Naive thymus-derived CD8-positive, alpha-beta T cell (primary cell): ENCODE data around the gene POPDC3. TPM values are rescaled to one million over a fixed set of nuclear protein-coding genes. Genes with fewer than 3 reads are reported as not detected.

Experiments
- ATAC-seq, 2 donors: fragments of 150-1000 bp; cut with Tn5 transposase in 1 of 2; sonication (Bioruptor Pico), chemical (Tn5 transposase) in 1 of 2; 1 replicate in 1 of 2; 2 replicates in 1 of 2; pipeline ENCODE4 v1.10.0; 2021; ENCODE audit warnings: mild to moderate bottlenecking in 2 of 2, moderate library complexity in 2 of 2
- POLR2A ChIA-PET: fragments of 350-600 bp; sonication (Branson Sonifier 250); formaldehyde crosslinking; loops from one replicate; lab custom pipeline; 2021; ENCODE audit warnings: antibody characterized with exemption; lab: Charles Lee
- DNase-seq, 10 donors: peaks; one replicate each; pipeline versions ENCODE4 v3.0.0 to v3.0.0-alpha.2; 2020 to 2022
- H3K27ac Mint-ChIP-seq, 10 donors: one replicate each; pipeline ENCODE4 v1.8.0; 2020 to 2022; ENCODE audit warnings: mild to moderate bottlenecking in 10 of 10, mixed read lengths in 10 of 10, moderate library complexity in 4 of 10, inconsistent platforms in 1 of 10
- H3K27me3 Mint-ChIP-seq, 5 donors: one replicate each; pipeline ENCODE4 v1.8.0; 2021 to 2022; ENCODE audit warnings: mixed read lengths in 5 of 5
- H3K36me3 Mint-ChIP-seq, 3 donors: one replicate each; pipeline ENCODE4 v1.8.0; 2020 to 2022; ENCODE audit warnings: mixed read lengths in 3 of 3, mild to moderate bottlenecking in 2 of 3, inconsistent platforms in 1 of 3
- H3K4me1 Mint-ChIP-seq, 4 donors: one replicate each; pipeline ENCODE4 v1.8.0; 2021 to 2022; ENCODE audit warnings: mixed read lengths in 4 of 4
- H3K4me3 Mint-ChIP-seq, 10 donors: one replicate each; pipeline ENCODE4 v1.8.0; 2020 to 2022; ENCODE audit warnings: mild to moderate bottlenecking in 10 of 10, mixed read lengths in 10 of 10, moderate library complexity in 6 of 10, inconsistent platforms in 1 of 10
- H3K9me3 Mint-ChIP-seq, 9 donors: one replicate each; pipeline ENCODE4 v1.8.0; 2020 to 2022; ENCODE audit warnings: mixed read lengths in 9 of 9, mild to moderate bottlenecking in 3 of 9, inconsistent platforms in 1 of 9, moderate library complexity in 1 of 9
- polyA plus RNA-seq, 3 donors: library from polyadenylated mRNA; unstranded; fragments of 300-500 nt; fragmentation: Illumina TruSeq; gene quantifications; one replicate each; pipeline ENCODE4 v1.2.3, GENCODE V29; 2021
- total RNA-seq, 8 experiments: library from RNA in 2 of 8; stranded (reverse) in 2 of 8; gene quantifications; one replicate each; pipeline ENCODE4 v1.2.3 and lab custom pipeline; 2021 to 2026

POPDC3 gene
- total and polyA plus RNA-seq, 5 experiments from 2014 or later, result not detected

GRCh38 chr6:105170059-105170458 is 9.8 kb downstream of the POPDC3 start:
- no peaks in the 10 kb centered on the region for H3K9me3 Mint-ChIP-seq
- H3K4me3 Mint-ChIP-seq, result no peak overlapping the region
- DNase-seq (no peak), ATAC-seq (no peak)
- H3K36me3 Mint-ChIP-seq, result peaks cover 0 to 5% (median 0%) of the 10 kb centered on the region in 3 donors
- H3K4me1 Mint-ChIP-seq, result no peaks in the 10 kb centered on the region
- peaks cover 14 to 53% (median 31%) of the 10 kb centered on the region in 5 donors for H3K27me3 Mint-ChIP-seq
- POLR2A ChIA-PET, result no interaction called here
- H3K27ac Mint-ChIP-seq, result no peak overlapping the region

GRCh38 chr6:105167914-105168313 is 11.9 kb downstream of the POPDC3 start:
- POLR2A ChIA-PET, result no interaction called here
- ATAC-seq, result no peak
- no peak for DNase-seq
- Mint-ChIP-seq H3K4me1 (no peaks in the 10 kb centered on the region), H3K27ac (no peak overlapping the region), H3K27me3 (peaks cover 14 to 53% (median 30%) of the 10 kb centered on the region in 5 donors), H3K4me3 (no peak overlapping the region), H3K9me3 (no peaks in the 10 kb centered on the region), H3K36me3 (no peaks in the 10 kb centered on the region)

- H3K36me3 Mint-ChIP-seq, result no peaks in the 10 kb centered on the region
- no peak for ATAC-seq
- H3K27me3 Mint-ChIP-seq, result peaks cover 23 to 51% (median 30%) of the 10 kb centered on the region in 5 donors
- no peaks in the 10 kb centered on the region for H3K4me1 Mint-ChIP-seq
- POLR2A ChIA-PET, result no interaction called here
- H3K9me3 Mint-ChIP-seq, result no peaks in the 10 kb centered on the region
- H3K4me3 Mint-ChIP-seq, result no peak overlapping the region
- H3K27ac Mint-ChIP-seq, result no peak overlapping the region
- DNase-seq, result no peak
These were observed 15.4 kb downstream of the POPDC3 start for GRCh38 chr6:105164418-105164817.

- Mint-ChIP-seq H3K27me3 (peaks cover 19 to 44% (median 25%) of the 10 kb centered on the region in 5 donors), H3K4me1 (no peaks in the 10 kb centered on the region), H3K36me3 (no peaks in the 10 kb centered on the region), H3K9me3 (no peaks in the 10 kb centered on the region), H3K4me3 (no peak overlapping the region), H3K27ac (no peak overlapping the region)
- ATAC-seq (no peak), DNase-seq (no peak)
- POLR2A ChIA-PET, result no interaction called here
These were observed 16.6 kb downstream of the POPDC3 start for GRCh38 chr6:105163183-105163582.

GRCh38 chr6:105162377-105162776 is 17.4 kb downstream of the POPDC3 start:
- no peak for ATAC-seq

GRCh38 chr6:105161421-105161820 is 18.4 kb downstream of the POPDC3 start:
- no peaks in the 10 kb centered on the region for H3K4me1 Mint-ChIP-seq
- ATAC-seq, result no peak

More at GRCh38 chr6:105162377-105162776, 17.4 kb downstream of the POPDC3 start:
- H3K4me1 Mint-ChIP-seq, result no peaks in the 10 kb centered on the region
- H3K27ac Mint-ChIP-seq, result no peak overlapping the region
- no peak overlapping the region for H3K4me3 Mint-ChIP-seq
- DNase-seq, result no peak
- no peaks in the 10 kb centered on the region for H3K36me3 Mint-ChIP-seq
- peaks cover 14 to 37% (median 24%) of the 10 kb centered on the region in 5 donors for H3K27me3 Mint-ChIP-seq
- H3K9me3 Mint-ChIP-seq, result no peaks in the 10 kb centered on the region
- POLR2A ChIA-PET, result no interaction called here

GRCh38 chr6:105153676-105154075 is 26.1 kb downstream of the POPDC3 start:
- peaks cover 0 to 9% (median 7%) of the 10 kb centered on the region in 5 donors for H3K27me3 Mint-ChIP-seq

More at GRCh38 chr6:105161421-105161820, 18.4 kb downstream of the POPDC3 start:
- DNase-seq, result no peak
- Mint-ChIP-seq H3K27me3 (peaks cover 13 to 31% (median 19%) of the 10 kb centered on the region in 5 donors), H3K4me3 (no peak overlapping the region), H3K27ac (no peak overlapping the region), H3K36me3 (no peaks in the 10 kb centered on the region), H3K9me3 (no peaks in the 10 kb centered on the region)
- POLR2A ChIA-PET, result no interaction called here

GRCh38 chr6:105152880-105153279 is 26.9 kb downstream of the POPDC3 start:
- ATAC-seq (no peak), DNase-seq (no peak)
- POLR2A ChIA-PET, result no interaction called here
- Mint-ChIP-seq H3K27ac (no peak overlapping the region), H3K9me3 (peaks cover 0 to 2% (median 0%) of the 10 kb centered on the region in 9 donors), H3K27me3 (peaks cover 0 to 9% (median 5%) of the 10 kb centered on the region in 5 donors), H3K36me3 (no peaks in the 10 kb centered on the region), H3K4me1 (no peaks in the 10 kb centered on the region), H3K4me3 (no peak overlapping the region)

More at GRCh38 chr6:105153676-105154075, 26.1 kb downstream of the POPDC3 start:
- DNase-seq (no peak), ATAC-seq (no peak)
- Mint-ChIP-seq H3K4me3 (no peak overlapping the region), H3K9me3 (peaks cover 0 to 2% (median 0%) of the 10 kb centered on the region in 9 donors), H3K36me3 (no peaks in the 10 kb centered on the region), H3K4me1 (no peaks in the 10 kb centered on the region), H3K27ac (no peak overlapping the region)
- POLR2A ChIA-PET, result no interaction called here

GRCh38 chr6:105151644-105152043 is 28.2 kb downstream of the POPDC3 start:
- no peak overlapping the region for H3K27ac Mint-ChIP-seq
- DNase-seq, result no peak
- no peak overlapping the region for H3K4me3 Mint-ChIP-seq
- POLR2A ChIA-PET, result no interaction called here
- peaks cover 0 to 2% (median 0%) of the 10 kb centered on the region in 9 donors for H3K9me3 Mint-ChIP-seq
- no peak for ATAC-seq
- H3K4me1 Mint-ChIP-seq, result no peaks in the 10 kb centered on the region
- no peaks in the 10 kb centered on the region for H3K36me3 Mint-ChIP-seq
- peaks cover 0 to 9% (median 5%) of the 10 kb centered on the region in 5 donors for H3K27me3 Mint-ChIP-seq

- Mint-ChIP-seq H3K9me3 (no peaks in the 10 kb centered on the region), H3K36me3 (peaks cover 0 to 4% (median 0%) of the 10 kb centered on the region in 3 donors), H3K4me3 (peak overlapping the region in 9 of 10 donors; percentile 7 to 82 (median 71)), H3K4me1 (peaks cover 4 to 15% (median 13%) of the 10 kb centered on the region in 4 donors), H3K27me3 (peaks cover 30 to 65% (median 47%) of the 10 kb centered on the region in 5 donors), H3K27ac (no peak overlapping the region)
- no peak for DNase-seq
- no peak for ATAC-seq
- POLR2A ChIA-PET, result no interaction called here
These were observed 41.7 kb downstream of the POPDC3 start for GRCh38 chr6:105138141-105138540.

GRCh38 chr6:105137388-105137787 is 42.4 kb downstream of the POPDC3 start:
- no peak overlapping the region for H3K27ac Mint-ChIP-seq

GRCh38 chr6:105136431-105137350 is 43.1 kb downstream of the POPDC3 start:
- H3K4me1 Mint-ChIP-seq, result peaks cover 4 to 15% (median 13%) of the 10 kb centered on the region in 4 donors
- H3K27me3 Mint-ChIP-seq, result peaks cover 25 to 71% (median 51%) of the 10 kb centered on the region in 5 donors
- DNase-seq (peak in 3 of 10 donors; percentile 5 to 16 (median 12)), ATAC-seq (peak; percentile 57)
- H3K4me3 Mint-ChIP-seq, result peak overlapping the region; percentile 68 to 84 (median 76)
- H3K36me3 Mint-ChIP-seq, result peaks cover 0 to 7% (median 0%) of the 10 kb centered on the region in 3 donors
- H3K27ac Mint-ChIP-seq, result no peak overlapping the region
- H3K9me3 Mint-ChIP-seq, result no peaks in the 10 kb centered on the region
- POLR2A ChIA-PET, result no interaction called here

More at GRCh38 chr6:105137388-105137787, 42.4 kb downstream of the POPDC3 start:
- no peak for ATAC-seq
- POLR2A ChIA-PET, result no interaction called here
- peak overlapping the region; percentile 58 to 84 (median 76) for H3K4me3 Mint-ChIP-seq
- peaks cover 4 to 15% (median 13%) of the 10 kb centered on the region in 4 donors for H3K4me1 Mint-ChIP-seq
- H3K9me3 Mint-ChIP-seq, result no peaks in the 10 kb centered on the region
- H3K27me3 Mint-ChIP-seq, result peaks cover 27 to 66% (median 48%) of the 10 kb centered on the region in 5 donors
- no peak for DNase-seq
- peaks cover 0 to 4% (median 0%) of the 10 kb centered on the region in 3 donors for H3K36me3 Mint-ChIP-seq

GRCh38 chr6:105135907-105136430 is 43.8 kb downstream of the POPDC3 start:
- DNase-seq, result no peak
- ATAC-seq, result no peak
- Mint-ChIP-seq H3K9me3 (no peaks in the 10 kb centered on the region), H3K36me3 (peaks cover 0 to 7% (median 0%) of the 10 kb centered on the region in 3 donors), H3K4me3 (peak overlapping the region; percentile 26 to 75 (median 71)), H3K4me1 (peaks cover 4 to 15% (median 13%) of the 10 kb centered on the region in 4 donors), H3K27ac (no peak overlapping the region), H3K27me3 (peaks cover 25 to 67% (median 47%) of the 10 kb centered on the region in 5 donors)
- POLR2A ChIA-PET, result no interaction called here
